ENCODE data around the gene PEG3. TPM values are rescaled to one million over a fixed set of nuclear protein-coding genes. Genes with fewer than 3 reads are reported as not detected.
"Not testable (repeated sequence)": the region's sequence is repeated elsewhere in the genome, so short reads cannot be mapped to it uniquely, and the experiment has no call there.

Gene PEG3
- total and polyA plus RNA-seq, 2 experiments from 2014 or later: not detected

GRCh38 chr19:56852361-56852760, 11.8 kb upstream of the PEG3 start:
- Mint-ChIP-seq H3K9me3 (peaks cover 94% of the 10 kb centered on the region), H3K36me3 (ENCODE audit: low read depth) (peaks cover 38% of the 10 kb centered on the region)

GRCh38 chr19:56848166-56848565, 7.6 kb upstream of the PEG3 start:
- TF ChIP-seq EZH2phosphoT487 (IDR thresholded peaks at IDR 0.05; ENCODE audit: unreplicated experiment) (no peak), POLR2AphosphoS5 (IDR thresholded peaks at IDR 0.05; ENCODE audit: low read depth) (no peak), ZNF114 (CRISPR knock-in tag; IDR thresholded peaks at IDR 0.05) (no peak), ZNF462 (CRISPR knock-in tag; IDR thresholded peaks at IDR 0.05) (no peak)
- Mint-ChIP-seq H3K9me3 (peaks cover 62% of the 10 kb centered on the region), H3K4me3 (no peak overlapping the region), H3K27me3 (ENCODE audit: insufficient read depth, low read depth, poor library complexity) (no peaks in the 10 kb centered on the region), H3K27ac (no peak overlapping the region), H3K4me1 (no peaks in the 10 kb centered on the region), H3K36me3 (ENCODE audit: low read depth) (peaks cover 21% of the 10 kb centered on the region; the same call in 2 of the 3 replicates)
- Histone ChIP-seq H3K27me3 (ENCODE audit: insufficient read depth) (no peaks in the 10 kb centered on the region), H3K79me2 (replicated peaks; ENCODE audit: insufficient read depth) (no peaks in the 10 kb centered on the region), H3K27ac (ENCODE audit: low read depth) (no peak overlapping the region), H3K4me1 (ENCODE audit: insufficient read depth) (no peaks in the 10 kb centered on the region), H3F3A (replicated peaks; ENCODE audit: low read depth) (no peaks in the 10 kb centered on the region), H3K36me3 (ENCODE audit: insufficient read depth) (peaks cover 10% of the 10 kb centered on the region), H2AFZ (no peak overlapping the region), H3K4me3 (no peak overlapping the region), H3K4me2 (no peak overlapping the region), H4K20me1 (replicated peaks; ENCODE audit: insufficient read depth) (no peaks in the 10 kb centered on the region), H3K9me2 (ENCODE audit: insufficient read depth) (no peaks in the 10 kb centered on the region)
- DNase-seq (ENCODE audit: low spot score): no peak
- no peak for ATAC-seq

More at GRCh38 chr19:56852361-56852760, 11.8 kb upstream of the PEG3 start:
- H2AFZ ChIP-seq; DNase-seq (ENCODE audit: low spot score); H3K4me3 Mint-ChIP-seq; H3K4me3 ChIP-seq; H3K27ac ChIP-seq (ENCODE audit: low read depth); H3F3A ChIP-seq (replicated peaks; ENCODE audit: low read depth); H3K79me2 ChIP-seq (replicated peaks; ENCODE audit: insufficient read depth); H3K27me3 ChIP-seq (ENCODE audit: insufficient read depth); H3K4me2 ChIP-seq; H3K4me1 ChIP-seq (ENCODE audit: insufficient read depth); ATAC-seq; H3K4me1 Mint-ChIP-seq; H3K9me2 ChIP-seq (ENCODE audit: insufficient read depth); H3K27me3 Mint-ChIP-seq (ENCODE audit: insufficient read depth, low read depth, poor library complexity); H4K20me1 ChIP-seq (replicated peaks; ENCODE audit: insufficient read depth); H3K27ac Mint-ChIP-seq; H3K36me3 ChIP-seq (ENCODE audit: insufficient read depth): not testable (repeated sequence)
